ENCODE measurements around the gene NUP93. TPM values are rescaled to one million over a fixed set of nuclear protein-coding genes. Genes with fewer than 3 reads are reported as not detected.

NUP93 gene
- total RNA-seq, 2 donors from 2014 or later = 38.8 to 73.3 TPM

DNA sequence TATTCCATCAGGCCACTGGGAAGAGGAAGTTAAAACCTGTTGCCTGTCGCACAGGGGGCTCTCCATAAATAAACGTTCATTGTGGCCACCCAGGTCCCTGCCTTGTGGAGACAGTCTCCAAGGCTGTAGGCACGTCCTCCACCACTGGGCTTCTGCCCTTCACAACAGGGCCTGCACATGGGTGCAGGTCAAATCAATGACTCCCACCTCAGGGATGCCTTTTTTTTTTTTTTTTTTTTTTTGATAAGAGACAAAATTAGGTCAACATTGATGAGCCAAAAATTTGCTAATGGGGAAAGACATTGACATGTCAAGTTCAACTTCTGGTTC is 122.4 kb downstream of the NUP93 start:
- H3K27ac ChIP-seq = no peak overlapping the region
- H3K27me3 ChIP-seq (replicated peaks; ENCODE audit: insufficient read depth) = no peaks in the 10 kb centered on the region
- no peaks in the 10 kb centered on the region for H3K36me3 ChIP-seq
- no peak for DNase-seq (ENCODE audit: low spot score)
- WGBS = 74% methylated on average over 3 of the region's 3 CpGs
- no peaks in the 10 kb centered on the region for H3K9me3 ChIP-seq
- TF ChIP-seq POLR2AphosphoS5 (IDR thresholded peaks at IDR 0.05) = no peak
- no peak for TF ChIP-seq CTCF (IDR thresholded peaks at IDR 0.05)
- no peak for TF ChIP-seq POLR2A (IDR thresholded peaks at IDR 0.05)
- intact Hi-C loops (cut with DNase I) = no loop called here
- H3K4me3 ChIP-seq = no peak overlapping the region
- H3K4me1 ChIP-seq (replicated peaks) = no peaks in the 10 kb centered on the region

- 96% methylated on average over 11 of the region's 11 CpGs for WGBS
- intact Hi-C loops (cut with DNase I) = no loop called here
- TF ChIP-seq POLR2A (IDR thresholded peaks at IDR 0.05) = no peak
- H3K27ac ChIP-seq = no peak overlapping the region
- no peaks in the 10 kb centered on the region for H3K27me3 ChIP-seq (replicated peaks; ENCODE audit: insufficient read depth)
- H3K4me1 ChIP-seq (replicated peaks) = no peaks in the 10 kb centered on the region
- H3K4me3 ChIP-seq = no peak overlapping the region
- no peaks in the 10 kb centered on the region for H3K36me3 ChIP-seq
- DNase-seq (ENCODE audit: low spot score) = no peak
- H3K9me3 ChIP-seq = no peaks in the 10 kb centered on the region
Measured at GRCh38 chr16:56852968-56853367, 123.0 kb downstream of the NUP93 start.

GRCh38 chr16:56855201-56855600 is 125.3 kb downstream of the NUP93 start:
- no peaks in the 10 kb centered on the region for H3K9me3 ChIP-seq
- H3K4me3 ChIP-seq = no peak overlapping the region
- WGBS = 98% methylated on average over 6 of the region's 6 CpGs
- no peak overlapping the region for H3K27ac ChIP-seq
- TF ChIP-seq POLR2AphosphoS5 (IDR thresholded peaks at IDR 0.05) (no peak), POLR2A (IDR thresholded peaks at IDR 0.05) (no peak), CTCF (IDR thresholded peaks at IDR 0.05) (no peak)
- intact Hi-C loops (cut with DNase I) = no loop called here
- no peak for DNase-seq (ENCODE audit: low spot score)
- no peaks in the 10 kb centered on the region for H3K36me3 ChIP-seq
- no peaks in the 10 kb centered on the region for H3K4me1 ChIP-seq (replicated peaks)
- no peaks in the 10 kb centered on the region for H3K27me3 ChIP-seq (replicated peaks; ENCODE audit: insufficient read depth)

GRCh38 chr16:56855946-56856345 is 126.0 kb downstream of the NUP93 start:
- Histone ChIP-seq H3K36me3 (no peaks in the 10 kb centered on the region), H3K27me3 (replicated peaks; ENCODE audit: insufficient read depth) (no peaks in the 10 kb centered on the region), H3K9me3 (no peaks in the 10 kb centered on the region), H3K27ac (no peak overlapping the region), H3K4me3 (no peak overlapping the region), H3K4me1 (replicated peaks) (no peaks in the 10 kb centered on the region)
- WGBS = 70% methylated on average over 4 of the region's 4 CpGs
- TF ChIP-seq CTCF (IDR thresholded peaks at IDR 0.05) = no peak
- no peak for TF ChIP-seq POLR2AphosphoS5 (IDR thresholded peaks at IDR 0.05)
- TF ChIP-seq POLR2A (IDR thresholded peaks at IDR 0.05) = no peak
- DNase-seq (ENCODE audit: low spot score) = no peak
- intact Hi-C loops (cut with DNase I) = no loop called here

- TF ChIP-seq POLR2AphosphoS5 (IDR thresholded peaks at IDR 0.05) (no peak), POLR2A (IDR thresholded peaks at IDR 0.05) (no peak), CTCF (IDR thresholded peaks at IDR 0.05) (no peak)
- H3K36me3 ChIP-seq = no peaks in the 10 kb centered on the region
- no peak overlapping the region for H3K4me3 ChIP-seq
- H3K27me3 ChIP-seq (replicated peaks; ENCODE audit: insufficient read depth) = no peaks in the 10 kb centered on the region
- intact Hi-C loops (cut with DNase I) = no loop called here
- no peaks in the 10 kb centered on the region for H3K4me1 ChIP-seq (replicated peaks)
- 51% methylated on average over 6 of the region's 6 CpGs for WGBS
- no peak overlapping the region for H3K27ac ChIP-seq
- H3K9me3 ChIP-seq = no peaks in the 10 kb centered on the region
- DNase-seq (ENCODE audit: low spot score) = no peak
Measured at GRCh38 chr16:56856876-56857447, 127.0 kb downstream of the NUP93 start.

All from prostate gland (tissue), 2 donors.